ENCODE results near the gene KLHL15.
"Not testable (repeated sequence)": the region's sequence is repeated elsewhere in the genome, so short reads cannot be mapped to it uniquely, and the experiment has no call there.

Gene KLHL15, protein sequence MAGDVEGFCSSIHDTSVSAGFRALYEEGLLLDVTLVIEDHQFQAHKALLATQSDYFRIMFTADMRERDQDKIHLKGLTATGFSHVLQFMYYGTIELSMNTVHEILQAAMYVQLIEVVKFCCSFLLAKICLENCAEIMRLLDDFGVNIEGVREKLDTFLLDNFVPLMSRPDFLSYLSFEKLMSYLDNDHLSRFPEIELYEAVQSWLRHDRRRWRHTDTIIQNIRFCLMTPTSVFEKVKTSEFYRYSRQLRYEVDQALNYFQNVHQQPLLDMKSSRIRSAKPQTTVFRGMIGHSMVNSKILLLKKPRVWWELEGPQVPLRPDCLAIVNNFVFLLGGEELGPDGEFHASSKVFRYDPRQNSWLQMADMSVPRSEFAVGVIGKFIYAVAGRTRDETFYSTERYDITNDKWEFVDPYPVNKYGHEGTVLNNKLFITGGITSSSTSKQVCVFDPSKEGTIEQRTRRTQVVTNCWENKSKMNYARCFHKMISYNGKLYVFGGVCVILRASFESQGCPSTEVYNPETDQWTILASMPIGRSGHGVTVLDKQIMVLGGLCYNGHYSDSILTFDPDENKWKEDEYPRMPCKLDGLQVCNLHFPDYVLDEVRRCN

DNA sequence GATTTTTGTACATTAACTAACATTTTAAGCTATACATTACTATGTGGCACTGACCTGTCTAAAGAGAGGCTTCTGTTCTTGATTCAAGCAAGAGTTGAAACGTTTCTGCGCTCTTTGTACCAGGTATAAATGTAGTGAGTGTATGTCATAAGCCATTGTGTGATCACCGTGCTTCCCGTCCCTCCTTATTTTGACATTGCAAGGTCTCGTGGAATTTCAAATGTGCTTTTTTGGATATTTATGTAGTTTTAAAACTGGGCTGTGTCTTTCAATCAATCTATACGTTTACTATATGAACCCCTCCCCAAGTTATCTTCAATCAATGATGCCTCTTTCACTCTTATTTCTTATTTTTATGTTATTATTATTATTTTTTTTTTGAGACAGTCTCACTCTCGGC is at the start of gene KLHL15:
Gene KLHL15, minus strand, starts transcription at position 101 of the 400 bp plus-strand sequence. CDS start 20,493 bp downstream, outside the sequence.
- Mint-ChIP-seq H3K4me3 (peak within 1 kb of the TSS; percentile 81 to 88), H3K4me1 (no peaks in the 10 kb centered on the region), H3K27ac (peak within 1 kb of the TSS; percentile 96 to 98), H3K9me3 (no peaks in the 10 kb centered on the region), H3K27me3 (no peaks in the 10 kb centered on the region)
- DNase-seq (no peak), ATAC-seq (no peak)

DNA sequence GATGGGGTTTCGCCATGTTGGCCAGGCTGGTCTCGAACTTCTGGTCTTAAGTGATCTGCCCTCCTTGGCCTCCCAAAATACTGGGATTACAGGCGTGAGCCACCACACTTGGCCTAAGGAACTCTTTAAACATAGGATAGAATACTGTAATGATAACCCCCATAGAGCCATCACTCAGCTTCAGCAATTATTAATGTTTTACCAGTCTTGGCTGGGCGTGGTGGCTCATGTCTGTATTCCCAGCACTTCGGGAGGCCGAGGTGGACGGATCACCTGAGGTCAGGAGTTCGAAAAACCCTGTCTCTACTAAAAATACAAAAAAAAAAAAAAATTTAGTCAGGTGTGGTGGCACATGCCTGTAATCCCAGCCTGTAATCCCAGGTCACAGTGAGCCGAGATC is 42.9 kb upstream of the KLHL15 start:
- no peak overlapping the region for H3K27ac Mint-ChIP-seq
- H3K4me3 Mint-ChIP-seq, result no peak overlapping the region
- H3K9me3 Mint-ChIP-seq, result no peaks in the 10 kb centered on the region
- ATAC-seq (no peak), DNase-seq (no peak)
- H3K4me1 Mint-ChIP-seq, result no peaks in the 10 kb centered on the region
- H3K27me3 Mint-ChIP-seq, result no peaks in the 10 kb centered on the region

DNA sequence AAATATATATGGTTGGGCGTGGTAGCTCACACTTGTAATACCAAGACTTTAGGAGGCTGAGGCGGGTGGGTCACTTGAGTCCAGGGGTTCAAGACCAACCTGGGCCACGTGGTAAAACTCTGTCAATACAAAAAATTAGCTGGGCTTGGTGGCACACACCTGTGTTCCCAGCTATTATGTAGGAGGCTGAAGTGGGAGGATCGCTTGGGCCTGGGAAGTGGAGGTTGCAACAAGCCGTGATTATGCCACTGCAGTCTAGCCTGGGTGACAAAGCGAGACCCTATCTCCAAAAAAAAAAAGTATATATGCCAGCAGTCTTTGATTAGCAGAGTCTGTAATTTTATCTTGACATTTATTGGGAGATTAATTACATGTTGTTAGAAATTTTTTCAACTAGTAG is 36.5 kb upstream of the KLHL15 start:
- Mint-ChIP-seq H3K27me3 (no peaks in the 10 kb centered on the region), H3K27ac (no peak overlapping the region), H3K4me1 (peaks cover 6% of the 10 kb centered on the region), H3K4me3 (no peak overlapping the region), H3K9me3 (no peaks in the 10 kb centered on the region)
- DNase-seq, result no peak
- no peak for ATAC-seq

DNA sequence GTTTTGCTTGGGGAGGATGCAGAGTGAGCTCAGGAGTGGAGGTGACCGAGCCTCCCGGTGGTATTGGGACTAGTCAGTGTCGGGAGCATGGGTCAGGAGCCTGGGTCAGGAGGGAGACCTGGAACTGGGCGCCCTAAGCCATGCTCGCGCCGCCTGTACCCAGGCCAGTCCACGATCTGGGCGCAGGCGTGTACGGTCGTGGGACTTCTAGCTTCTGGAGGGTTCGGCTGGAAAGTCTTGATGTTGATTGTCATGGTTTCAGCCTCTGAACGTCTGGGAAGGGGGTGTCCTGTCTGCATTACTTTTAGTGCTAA is 28.0 kb upstream of the KLHL15 start:
- DNase-seq (no peak), ATAC-seq (peak; percentile 2)
- Mint-ChIP-seq H3K4me3 (no peak overlapping the region), H3K27ac (peak overlapping the region in 1 of 2 donors; percentile 100), H3K9me3 (no peaks in the 10 kb centered on the region), H3K4me1 (peaks cover 12% of the 10 kb centered on the region), H3K27me3 (no peaks in the 10 kb centered on the region)

DNA sequence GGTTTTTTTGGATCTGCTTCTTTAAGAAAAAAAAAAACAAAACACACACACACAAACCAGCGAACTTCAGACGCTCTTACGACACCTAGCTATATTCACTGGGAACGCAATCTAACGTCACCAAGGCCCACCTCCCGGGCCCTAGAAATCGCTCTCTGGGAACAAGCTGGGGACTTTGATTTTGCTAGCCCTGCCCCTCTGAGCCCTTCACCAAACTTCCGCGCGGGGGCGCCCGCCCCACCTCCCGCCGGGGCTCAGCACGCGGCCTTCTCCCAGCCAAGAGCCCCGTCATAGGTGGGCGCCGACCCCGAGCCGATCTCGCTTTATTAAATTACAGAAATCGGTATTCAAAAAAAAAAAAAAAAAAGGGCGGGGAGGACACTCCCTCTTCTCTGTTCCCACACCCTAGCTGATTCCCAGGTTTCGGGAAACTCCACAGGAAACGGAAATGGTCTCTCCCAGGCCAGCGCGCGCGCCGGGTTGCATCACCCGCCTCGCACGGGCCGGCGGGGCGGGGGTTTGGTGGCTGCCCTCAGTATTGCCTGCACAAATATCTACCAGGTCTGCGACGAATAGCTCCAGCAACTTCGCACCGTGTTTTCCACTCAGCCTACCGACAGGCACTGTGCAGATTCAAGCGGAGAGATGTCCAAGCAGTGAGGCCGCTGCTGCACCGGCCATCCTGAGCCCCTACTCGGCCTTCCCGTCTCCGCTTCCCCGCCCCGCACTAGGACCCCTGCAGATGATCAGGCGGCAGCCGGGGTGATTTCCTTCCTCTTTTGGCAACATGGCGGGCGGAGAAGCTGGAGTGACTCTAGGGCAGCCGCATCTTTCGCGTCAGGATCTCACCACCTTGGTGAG is 27.4 kb upstream of the KLHL15 start, which contains the start of gene EIF2S3:
Gene EIF2S3, plus strand, starts transcription at position 775 of the 861 bp plus-strand sequence. Its CDS starts 13 bp downstream, at position 788.
- Mint-ChIP-seq H3K27ac (peak within 1 kb of the TSS; percentile 82 to 100), H3K4me1 (peaks cover 10% of the 10 kb centered on the region), H3K27me3 (no peaks in the 10 kb centered on the region), H3K4me3 (no peak within 1 kb of the TSS), H3K9me3 (no peaks in the 10 kb centered on the region)
- peak; percentile 89 for ATAC-seq
- DNase-seq, result peak; percentile 88 to 92

DNA sequence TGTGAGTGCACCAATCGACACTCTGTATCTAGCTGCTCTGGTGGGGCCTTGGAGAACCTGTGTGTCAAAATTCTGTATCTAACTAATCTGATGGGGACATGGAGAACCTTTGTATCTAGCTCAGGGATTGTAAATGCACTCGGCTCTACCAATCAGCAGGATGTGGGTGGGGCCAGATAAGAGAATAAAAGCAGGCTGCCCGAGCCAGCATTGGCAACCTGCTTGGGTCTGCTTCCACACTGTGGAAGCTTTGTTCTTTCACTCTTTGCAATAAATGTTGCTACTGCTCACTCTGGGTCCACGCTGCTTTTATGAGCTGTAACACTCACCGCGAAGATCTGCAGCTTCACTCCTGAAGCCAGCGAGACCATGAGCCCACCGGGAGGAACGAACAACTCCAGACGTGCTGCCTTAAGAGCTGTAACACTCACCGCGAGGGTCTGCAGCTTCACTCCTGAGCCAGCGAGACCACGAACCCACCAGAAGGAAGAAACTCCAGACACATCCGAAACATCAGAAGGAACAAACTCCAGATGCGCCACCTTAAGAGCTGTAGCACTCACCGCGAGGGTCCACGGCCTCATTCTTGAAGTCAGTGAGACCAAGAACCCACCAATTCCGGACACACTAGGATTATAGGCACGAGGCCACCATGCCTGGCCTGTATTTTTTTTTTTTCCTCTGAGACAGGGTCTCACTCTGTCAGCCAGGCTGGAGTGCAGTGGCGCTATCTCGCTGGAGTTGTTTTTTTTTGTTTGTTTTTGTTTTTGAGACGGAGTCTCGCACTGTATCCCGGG is 23.7 kb upstream of the KLHL15 start:
- H3K9me3 Mint-ChIP-seq, H3K27me3 Mint-ChIP-seq, ATAC-seq, DNase-seq, H3K4me1 Mint-ChIP-seq, H3K27ac Mint-ChIP-seq: not testable (repeated sequence)
- peak overlapping the region; percentile 53 to 57 for H3K4me3 Mint-ChIP-seq

DNA sequence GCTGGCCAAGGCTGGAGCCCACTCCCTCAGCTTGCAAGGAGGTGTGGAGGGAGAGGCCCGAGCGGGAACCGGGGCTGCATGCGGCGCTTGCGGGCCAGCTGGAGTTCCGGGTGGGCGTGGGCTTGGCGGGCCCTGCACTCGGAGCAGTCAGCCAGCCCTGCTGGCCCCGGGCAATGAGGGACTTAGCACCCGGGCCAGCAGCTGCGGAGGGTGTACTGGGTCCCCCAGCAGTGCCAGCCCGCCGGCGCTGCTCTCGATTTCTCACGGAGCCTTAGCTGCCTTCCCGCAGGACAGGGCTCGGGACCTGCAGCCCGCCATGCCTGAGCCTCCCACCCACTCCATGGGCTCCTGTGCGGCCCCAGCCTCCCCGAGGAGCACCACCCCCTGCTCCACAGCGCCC is 22.7 kb upstream of the KLHL15 start:
- not testable (repeated sequence) for H3K9me3 Mint-ChIP-seq, H3K27ac Mint-ChIP-seq, H3K4me3 Mint-ChIP-seq, H3K27me3 Mint-ChIP-seq, DNase-seq, ATAC-seq, H3K4me1 Mint-ChIP-seq

DNA sequence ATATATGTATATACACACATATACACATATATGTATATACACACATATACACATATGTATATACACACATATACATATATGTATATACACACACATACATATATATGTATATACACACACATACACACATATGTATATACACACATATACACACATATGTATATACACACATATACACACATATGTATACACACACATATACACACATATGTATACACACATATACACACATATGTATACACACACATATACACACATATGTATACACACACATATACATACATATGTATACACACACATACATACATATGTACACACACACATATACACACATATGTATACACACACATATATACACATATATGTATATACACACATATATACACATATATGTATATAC is 19.1 kb upstream of the KLHL15 start:
- ATAC-seq, H3K9me3 Mint-ChIP-seq, H3K27ac Mint-ChIP-seq, DNase-seq, H3K4me3 Mint-ChIP-seq, H3K4me1 Mint-ChIP-seq, H3K27me3 Mint-ChIP-seq: not testable (repeated sequence)

DNA sequence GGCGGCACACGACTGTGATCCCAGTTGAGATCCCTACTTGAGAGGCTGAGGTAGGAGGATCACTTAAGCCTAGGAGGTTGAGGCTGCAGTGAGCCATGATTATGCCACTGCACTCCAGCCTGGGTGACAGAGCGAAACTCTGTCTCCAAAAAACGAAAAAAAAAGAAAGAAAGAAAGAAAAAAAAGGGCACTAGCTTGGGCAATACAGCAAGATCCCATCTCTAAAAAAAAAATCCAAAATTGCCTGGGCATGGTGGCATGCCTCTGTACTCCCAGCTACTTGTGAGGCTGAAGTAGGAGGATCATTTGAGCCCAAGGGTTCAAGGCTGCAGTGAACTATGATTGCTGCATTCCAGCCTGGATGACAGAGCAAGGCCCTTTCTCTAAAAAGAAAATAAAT is 10.7 kb upstream of the KLHL15 start:
- Mint-ChIP-seq H3K4me3 (no peak overlapping the region), H3K9me3 (no peaks in the 10 kb centered on the region), H3K27ac (peak overlapping the region in 1 of 2 donors; percentile 41), H3K4me1 (no peaks in the 10 kb centered on the region), H3K27me3 (no peaks in the 10 kb centered on the region)
- ATAC-seq (no peak), DNase-seq (no peak)

DNA sequence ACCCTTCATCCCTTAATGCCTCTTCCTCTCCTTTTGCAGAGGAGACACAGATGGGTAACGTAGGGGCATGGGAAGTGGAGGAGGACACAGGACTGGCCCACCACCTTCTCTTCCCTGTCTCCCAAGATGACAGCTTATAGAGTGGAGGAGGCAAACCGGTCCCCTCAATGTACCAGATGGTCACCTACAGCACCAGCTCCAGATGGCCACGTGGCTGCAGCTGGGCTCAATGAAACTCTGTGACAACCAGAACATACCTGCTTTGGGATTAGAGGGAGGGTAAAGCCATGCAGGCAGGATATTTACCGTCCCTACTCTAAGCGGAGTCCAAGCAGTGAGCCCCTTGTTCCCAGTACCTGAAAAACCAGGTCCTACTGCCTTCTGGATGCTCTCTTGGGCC is 7.5 kb upstream of the KLHL15 start:
- Mint-ChIP-seq H3K4me1 (no peaks in the 10 kb centered on the region), H3K9me3 (no peaks in the 10 kb centered on the region), H3K4me3 (no peak overlapping the region), H3K27ac (no peak overlapping the region), H3K27me3 (no peaks in the 10 kb centered on the region)
- ATAC-seq (no peak), DNase-seq (no peak)

DNA sequence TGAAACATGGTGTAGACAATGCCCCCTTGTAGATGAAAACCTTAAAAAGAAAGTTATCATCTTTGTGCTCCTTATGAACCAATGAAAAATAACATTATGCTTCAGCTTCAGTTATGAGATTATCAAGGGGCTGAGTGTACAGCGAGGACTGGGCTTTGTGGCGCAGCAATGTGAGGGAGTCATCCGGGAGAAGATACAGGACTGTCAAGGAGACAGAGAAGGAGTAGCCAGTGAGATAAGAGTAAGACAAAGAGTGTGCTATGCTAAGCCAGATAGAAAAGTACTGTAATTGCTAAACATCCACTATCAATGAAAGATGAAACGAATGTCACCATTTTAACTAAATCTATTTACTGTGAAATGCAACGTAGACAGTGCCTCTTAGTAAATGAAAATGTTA is 3.6 kb upstream of the KLHL15 start:
- H3K27me3 Mint-ChIP-seq, result no peaks in the 10 kb centered on the region
- DNase-seq (no peak), ATAC-seq (no peak)
- H3K4me3 Mint-ChIP-seq, result no peak overlapping the region
- H3K9me3 Mint-ChIP-seq, result no peaks in the 10 kb centered on the region
- H3K4me1 Mint-ChIP-seq, result no peaks in the 10 kb centered on the region
- H3K27ac Mint-ChIP-seq, result no peak overlapping the region

DNA sequence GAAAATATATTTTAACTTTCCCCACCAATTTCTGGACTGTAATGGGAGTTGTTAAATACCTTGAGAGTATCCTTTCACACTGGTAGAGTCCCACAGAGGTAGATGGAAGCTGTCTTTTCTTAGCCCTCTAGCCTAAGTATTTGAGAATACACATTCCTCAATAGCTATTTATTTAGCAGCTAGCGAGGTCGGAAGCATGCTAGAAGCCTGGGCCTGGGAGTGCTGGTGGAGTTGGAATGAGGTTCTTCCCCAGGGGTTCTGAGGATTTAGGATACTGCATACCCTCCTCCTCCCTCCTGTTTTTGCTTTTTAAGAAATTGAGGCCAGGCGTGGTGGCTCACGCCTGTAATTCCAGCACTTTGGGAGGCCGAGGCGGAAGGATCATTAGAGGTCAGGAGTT is 999 bp upstream of the KLHL15 start:
- Mint-ChIP-seq H3K9me3 (no peaks in the 10 kb centered on the region), H3K4me3 (no peak overlapping the region), H3K27me3 (no peaks in the 10 kb centered on the region), H3K4me1 (no peaks in the 10 kb centered on the region), H3K27ac (no peak overlapping the region)
- ATAC-seq (no peak), DNase-seq (no peak)

DNA sequence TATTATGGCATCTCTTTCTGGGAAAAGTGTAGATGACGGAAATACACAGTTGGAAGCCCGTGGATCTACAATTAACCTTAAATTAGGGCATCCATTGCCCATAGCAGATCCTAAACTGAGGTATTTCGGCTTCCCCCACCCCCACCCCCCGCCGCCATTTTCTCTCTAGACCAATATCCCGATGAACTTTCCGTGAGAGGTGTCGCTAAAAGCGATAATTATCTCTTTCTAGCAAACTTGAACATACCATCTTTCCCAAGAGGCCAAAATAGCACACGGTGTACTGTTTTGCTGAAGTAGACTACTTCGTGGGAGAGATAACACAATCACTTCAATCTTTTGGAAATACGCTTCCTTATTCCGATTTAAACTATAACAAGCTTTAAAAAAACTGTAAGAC is 554 bp downstream of the KLHL15 start:
- DNase-seq, result no peak
- H3K4me3 Mint-ChIP-seq, result peak overlapping the region; percentile 81 to 88
- no peaks in the 10 kb centered on the region for H3K27me3 Mint-ChIP-seq
- ATAC-seq, result no peak
- H3K4me1 Mint-ChIP-seq, result peaks cover 6% of the 10 kb centered on the region
- H3K27ac Mint-ChIP-seq, result peak overlapping the region; percentile 96 to 98
- H3K9me3 Mint-ChIP-seq, result no peaks in the 10 kb centered on the region

DNA sequence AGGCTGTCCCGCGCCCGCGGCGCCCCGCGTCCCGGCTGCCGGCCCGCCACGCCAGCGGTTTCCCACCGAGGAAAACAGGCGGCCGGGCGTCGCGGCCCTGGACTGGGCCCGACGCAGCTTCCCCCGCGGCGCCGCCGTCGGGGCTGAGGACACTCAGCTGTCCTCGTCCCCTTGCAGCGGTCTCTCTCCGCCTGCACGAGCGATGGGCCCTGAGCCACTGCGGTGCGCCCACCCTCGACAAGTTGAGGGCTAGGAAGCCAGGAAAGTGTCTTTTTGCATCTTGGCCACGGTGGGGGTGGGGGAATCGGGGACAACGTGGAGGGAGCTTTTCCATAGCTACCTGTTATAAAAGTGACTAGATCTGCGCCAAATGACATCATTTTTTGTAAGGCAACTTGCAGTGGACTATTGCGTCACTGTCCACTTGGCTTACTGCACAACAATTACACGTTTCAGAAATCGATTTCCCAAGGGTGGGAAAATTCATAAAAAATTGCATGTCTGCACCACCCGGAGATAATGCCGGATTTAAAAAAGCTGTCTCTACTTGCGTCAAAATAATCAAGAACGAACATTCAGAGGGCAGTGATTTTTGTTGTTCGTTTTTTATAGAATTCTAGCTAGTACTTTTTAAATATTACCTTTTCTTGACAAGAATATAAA is 1.1 kb downstream of the KLHL15 start:
- Mint-ChIP-seq H3K4me3 (peak overlapping the region; percentile 81 to 88), H3K4me1 (peaks cover 12% of the 10 kb centered on the region), H3K9me3 (no peaks in the 10 kb centered on the region), H3K27ac (peak overlapping the region; percentile 96 to 98), H3K27me3 (no peaks in the 10 kb centered on the region)
- ATAC-seq (peak; percentile 57), DNase-seq (no peak)

Data from stimulated activated naive CD8-positive, alpha-beta T cell treated with anti-CD3 and anti-CD28 coated beads, Interleukin-15, amount 100 ng/mL, for 72 hours (primary cell).